Effector memory CD4-positive, alpha-beta T cell (primary cell): ENCODE results near the gene CCDC81.

Experiments used
- DNase-seq, 3 donors: peaks; one replicate each; pipeline ENCODE4 v3.0.0-alpha.2; 2020
- H3K27ac ChIP-seq: 2 replicates; pipeline ENCODE4 v1.7.0; 2013; ENCODE audit warnings: mild to moderate bottlenecking, low read length, moderate library complexity; ENCODE audit not compliant: insufficient read depth, poor library complexity, severe bottlenecking
- H3K27me3 ChIP-seq: replicated peaks from 2 replicates; pipeline ENCODE4 v1.7.0; 2013; ENCODE audit warnings: mild to moderate bottlenecking, low read length; ENCODE audit not compliant: insufficient read depth, control insufficient read depth, poor library complexity, severe bottlenecking
- H3K36me3 ChIP-seq: 2 replicates; pipeline ENCODE4 v1.7.0; 2013; ENCODE audit warnings: mild to moderate bottlenecking, low read length, moderate library complexity; ENCODE audit not compliant: control insufficient read depth, insufficient read depth
- H3K4me1 ChIP-seq: 2 replicates; pipeline ENCODE4 v1.7.0; 2013; ENCODE audit warnings: low read length, mild to moderate bottlenecking; ENCODE audit not compliant: control insufficient read depth, insufficient read depth, poor library complexity, severe bottlenecking
- H3K4me3 ChIP-seq: 2 replicates; pipeline ENCODE4 v1.7.0; 2013; ENCODE audit warnings: low read length, low read depth, mild to moderate bottlenecking; ENCODE audit not compliant: insufficient read depth, poor library complexity, severe bottlenecking
- H3K9me3 ChIP-seq: 2 replicates; pipeline ENCODE4 v1.7.0; 2013; ENCODE audit warnings: mild to moderate bottlenecking, low read length, moderate library complexity; ENCODE audit not compliant: control insufficient read depth

The CCDC81 gene

DNA sequence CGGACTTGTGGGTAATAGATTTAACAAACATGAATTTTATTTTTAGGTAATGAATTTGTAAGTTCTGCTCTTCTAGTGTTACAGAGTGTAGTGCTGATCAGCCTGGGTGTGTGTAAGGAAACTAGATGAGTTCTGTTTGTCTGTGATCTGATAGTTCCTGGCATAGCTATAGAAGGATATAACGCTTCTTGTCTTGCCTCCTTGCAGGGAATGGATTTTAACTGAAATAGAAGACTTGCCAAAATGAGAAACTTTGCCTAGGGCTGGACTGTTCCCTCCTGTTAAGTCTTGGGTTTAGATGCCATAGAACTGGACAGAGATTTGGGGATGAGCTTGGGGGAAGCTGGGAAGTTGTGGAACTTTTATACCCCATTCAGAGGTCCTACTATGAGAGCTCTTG is 11.6 kb downstream of the CCDC81 start:
- no peaks in the 10 kb centered on the region for H3K4me1 ChIP-seq
- no peak overlapping the region for H3K4me3 ChIP-seq
- H3K9me3 ChIP-seq: no peaks in the 10 kb centered on the region
- no peaks in the 10 kb centered on the region for H3K27me3 ChIP-seq
- H3K27ac ChIP-seq: no peak overlapping the region
- H3K36me3 ChIP-seq: no peaks in the 10 kb centered on the region
- no peak for DNase-seq

- Histone ChIP-seq H3K27ac (no peak overlapping the region), H3K9me3 (no peaks in the 10 kb centered on the region), H3K4me1 (no peaks in the 10 kb centered on the region), H3K4me3 (no peak overlapping the region), H3K27me3 (no peaks in the 10 kb centered on the region), H3K36me3 (no peaks in the 10 kb centered on the region)
- DNase-seq: no peak
These were observed 12.1 kb downstream of the CCDC81 start for GRCh38 chr11:86386746-86387145.

- Histone ChIP-seq H3K36me3 (no peaks in the 10 kb centered on the region), H3K27me3 (no peaks in the 10 kb centered on the region)
These were observed 13.5 kb downstream of the CCDC81 start for GRCh38 chr11:86388198-86388597.

GRCh38 chr11:86390487-86390886 is 15.8 kb downstream of the CCDC81 start:
- Histone ChIP-seq H3K36me3 (no peaks in the 10 kb centered on the region), H3K9me3 (no peaks in the 10 kb centered on the region), H3K4me1 (no peaks in the 10 kb centered on the region), H3K27ac (no peak overlapping the region), H3K4me3 (no peak overlapping the region), H3K27me3 (no peaks in the 10 kb centered on the region)
- DNase-seq: no peak

More at GRCh38 chr11:86388198-86388597, 13.5 kb downstream of the CCDC81 start:
- DNase-seq: no peak
- Histone ChIP-seq H3K27ac (no peak overlapping the region), H3K4me1 (no peaks in the 10 kb centered on the region), H3K9me3 (no peaks in the 10 kb centered on the region), H3K4me3 (no peak overlapping the region)

DNA sequence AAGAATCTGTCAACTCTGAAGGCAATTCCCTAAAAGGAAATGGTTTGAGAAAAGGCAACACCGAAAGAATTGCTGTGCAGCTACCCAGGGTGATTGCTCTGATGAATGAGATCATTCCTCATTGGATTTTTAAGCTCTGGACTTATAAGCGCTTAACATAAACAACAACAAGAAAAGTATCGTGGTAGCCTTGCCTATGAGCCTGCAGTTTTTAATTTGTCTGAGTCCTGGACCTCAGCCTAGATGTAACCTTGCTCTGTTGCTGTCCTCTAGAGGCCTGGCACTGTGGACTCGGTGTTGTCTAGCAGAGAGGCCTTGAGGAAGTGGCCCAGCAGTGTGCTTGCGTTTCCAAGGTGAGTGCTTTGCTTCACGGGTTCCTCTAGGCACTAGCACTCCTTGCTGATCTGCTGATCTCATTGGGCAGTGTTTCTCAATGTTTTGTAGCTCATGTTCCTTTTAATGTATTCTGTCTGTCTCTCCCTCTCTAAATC is 20.4 kb downstream of the CCDC81 start:
- no peaks in the 10 kb centered on the region for H3K4me1 ChIP-seq
- H3K27ac ChIP-seq: no peak overlapping the region
- no peaks in the 10 kb centered on the region for H3K27me3 ChIP-seq
- DNase-seq: no peak
- H3K9me3 ChIP-seq: no peaks in the 10 kb centered on the region
- H3K36me3 ChIP-seq: no peaks in the 10 kb centered on the region
- no peak overlapping the region for H3K4me3 ChIP-seq

- H3K27ac ChIP-seq: no peak overlapping the region
- no peaks in the 10 kb centered on the region for H3K9me3 ChIP-seq
- H3K4me3 ChIP-seq: no peak overlapping the region
- H3K4me1 ChIP-seq: no peaks in the 10 kb centered on the region
- DNase-seq: no peak
- H3K27me3 ChIP-seq: no peaks in the 10 kb centered on the region
- H3K36me3 ChIP-seq: no peaks in the 10 kb centered on the region
These were observed 21.7 kb downstream of the CCDC81 start for GRCh38 chr11:86396396-86396795.

GRCh38 chr11:86397351-86397750 is 22.7 kb downstream of the CCDC81 start:
- Histone ChIP-seq H3K4me1 (no peaks in the 10 kb centered on the region), H3K9me3 (no peaks in the 10 kb centered on the region), H3K27ac (no peak overlapping the region), H3K4me3 (no peak overlapping the region), H3K36me3 (no peaks in the 10 kb centered on the region), H3K27me3 (no peaks in the 10 kb centered on the region)
- DNase-seq: no peak

DNA sequence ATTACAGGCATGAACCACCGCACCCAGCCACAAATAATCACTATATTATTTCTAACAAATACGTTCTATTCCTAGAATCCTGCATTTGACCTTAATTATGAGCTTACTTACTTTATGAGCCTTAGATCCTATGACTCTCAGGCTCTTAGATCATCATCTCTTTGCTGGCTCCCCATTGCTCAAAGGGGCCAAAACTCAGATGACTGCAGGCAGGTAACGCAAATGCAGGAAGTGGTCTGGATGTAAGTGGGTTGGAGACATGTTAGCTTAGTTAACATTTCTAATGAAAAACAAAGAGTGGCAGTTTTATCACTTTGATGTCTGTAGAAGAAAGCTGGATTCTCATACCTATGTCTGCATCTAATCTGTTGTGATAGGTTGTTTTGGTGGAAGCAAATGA is 23.4 kb downstream of the CCDC81 start:
- no peak for DNase-seq
- no peak overlapping the region for H3K27ac ChIP-seq
- H3K4me3 ChIP-seq: no peak overlapping the region
- no peaks in the 10 kb centered on the region for H3K9me3 ChIP-seq
- H3K27me3 ChIP-seq: no peaks in the 10 kb centered on the region
- no peaks in the 10 kb centered on the region for H3K4me1 ChIP-seq
- H3K36me3 ChIP-seq: no peaks in the 10 kb centered on the region

DNA sequence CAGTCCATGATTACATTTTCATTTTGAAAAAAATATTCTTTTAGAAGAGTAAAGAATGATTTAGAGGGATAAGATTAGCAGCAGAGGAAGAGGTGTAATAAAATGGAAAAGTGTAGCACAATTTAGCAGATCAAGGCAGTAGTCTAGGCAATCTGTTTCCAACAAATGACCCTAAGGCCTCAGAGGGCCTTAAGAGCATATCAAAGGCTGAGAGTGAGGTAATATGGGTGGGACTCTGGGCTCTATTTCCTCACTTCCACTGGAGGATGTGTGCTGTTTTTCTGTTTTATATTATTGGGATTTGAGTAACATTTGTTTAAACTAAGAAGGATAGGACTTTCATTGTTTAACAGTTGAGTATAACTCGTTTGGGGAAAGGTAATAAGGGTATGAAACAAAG is 28.8 kb downstream of the CCDC81 start:
- Histone ChIP-seq H3K36me3 (no peaks in the 10 kb centered on the region), H3K27me3 (no peaks in the 10 kb centered on the region), H3K9me3 (no peaks in the 10 kb centered on the region), H3K4me1 (no peaks in the 10 kb centered on the region), H3K27ac (no peak overlapping the region), H3K4me3 (no peak overlapping the region)
- no peak for DNase-seq

GRCh38 chr11:86408845-86409244 is 34.2 kb downstream of the CCDC81 start:
- Histone ChIP-seq H3K4me3 (no peak overlapping the region), H3K36me3 (no peaks in the 10 kb centered on the region), H3K27ac (no peak overlapping the region), H3K4me1 (no peaks in the 10 kb centered on the region), H3K9me3 (no peaks in the 10 kb centered on the region), H3K27me3 (no peaks in the 10 kb centered on the region)
- DNase-seq: no peak

DNA sequence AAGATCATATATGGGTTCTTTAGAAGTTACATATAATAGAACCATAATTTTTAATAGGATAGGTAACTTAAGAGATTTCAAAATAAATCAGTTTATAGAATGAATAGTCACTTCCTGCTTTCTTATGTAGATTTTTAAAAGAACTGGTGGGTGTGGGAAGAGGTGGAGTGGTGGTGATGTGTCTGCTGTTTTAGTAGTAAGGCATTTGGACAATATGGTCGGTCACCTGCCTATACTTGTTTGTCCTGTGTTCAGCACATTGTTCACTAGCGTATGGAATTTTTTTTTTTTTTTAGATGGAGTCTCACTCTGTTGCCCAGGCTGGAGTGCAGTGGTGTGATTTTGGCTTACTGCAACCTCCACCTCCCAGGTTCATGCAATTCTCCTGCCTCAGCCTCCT is 39.3 kb downstream of the CCDC81 start:
- Histone ChIP-seq H3K36me3 (no peaks in the 10 kb centered on the region), H3K9me3 (no peaks in the 10 kb centered on the region), H3K27me3 (no peaks in the 10 kb centered on the region), H3K4me3 (no peak overlapping the region), H3K27ac (no peak overlapping the region), H3K4me1 (no peaks in the 10 kb centered on the region)
- DNase-seq: no peak
